ENCODE results near the gene CD177. TPM values are rescaled to one million over a fixed set of nuclear protein-coding genes. Genes with fewer than 3 reads are reported as not detected.
A peak's percentile ranks its signal among the peaks of the same experiment; 100 is the strongest.
"Not testable (repeated sequence)": the region's sequence is repeated elsewhere in the genome, so short reads cannot be mapped to it uniquely, and the experiment has no call there.

CD177 gene
- polyA plus RNA-seq, 6 donors from 2014 or later, result 0.28 TPM; not detected in 5

- DNase-seq, result no peak
- ATAC-seq (ENCODE audit: low read depth in 2 of 2), result no peak
- peaks cover 0 to 1% (median 0%) of the 10 kb centered on the region in 7 donors for H3K9me3 Mint-ChIP-seq
- H3K4me3 Mint-ChIP-seq, result no peak overlapping the region
- no peak overlapping the region for H3K27ac Mint-ChIP-seq
- peaks cover 0 to 16% (median 8%) of the 10 kb centered on the region in 3 donors for H3K27me3 Mint-ChIP-seq
- no peaks in the 10 kb centered on the region for H3K4me1 Mint-ChIP-seq
- H3K36me3 Mint-ChIP-seq, result no peaks in the 10 kb centered on the region
Observed at GRCh38 chr19:43372462-43372861, 19.0 kb downstream of the CD177 start.

DNA sequence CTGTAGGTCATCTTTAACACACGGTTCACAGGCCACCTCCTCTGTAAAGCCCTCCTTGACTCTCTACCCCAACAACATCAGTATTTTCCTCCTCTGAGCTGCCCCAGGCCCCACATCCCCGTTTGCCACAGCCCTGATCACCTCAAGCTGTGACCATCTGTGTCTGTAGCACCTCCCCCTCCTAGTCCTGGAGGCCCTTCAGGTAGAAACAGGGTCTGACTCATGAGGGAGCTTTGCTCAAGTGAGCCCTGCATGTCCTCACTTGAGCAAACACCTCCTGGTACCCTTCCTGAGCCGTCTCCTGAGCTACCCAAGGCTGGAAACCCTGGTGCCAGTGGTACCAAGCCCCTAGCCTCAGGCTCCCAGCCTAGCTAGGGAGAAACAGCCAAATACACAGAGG is 24.1 kb downstream of the CD177 start:
- DNase-seq; H3K4me1 Mint-ChIP-seq; ATAC-seq (ENCODE audit: low read depth in 2 of 2); H3K4me3 Mint-ChIP-seq; H3K36me3 Mint-ChIP-seq; H3K9me3 Mint-ChIP-seq; H3K27ac Mint-ChIP-seq: not testable (repeated sequence)
- H3K27me3 Mint-ChIP-seq, result peaks cover 0 to 12% (median 11%) of the 10 kb centered on the region in 3 donors

DNA sequence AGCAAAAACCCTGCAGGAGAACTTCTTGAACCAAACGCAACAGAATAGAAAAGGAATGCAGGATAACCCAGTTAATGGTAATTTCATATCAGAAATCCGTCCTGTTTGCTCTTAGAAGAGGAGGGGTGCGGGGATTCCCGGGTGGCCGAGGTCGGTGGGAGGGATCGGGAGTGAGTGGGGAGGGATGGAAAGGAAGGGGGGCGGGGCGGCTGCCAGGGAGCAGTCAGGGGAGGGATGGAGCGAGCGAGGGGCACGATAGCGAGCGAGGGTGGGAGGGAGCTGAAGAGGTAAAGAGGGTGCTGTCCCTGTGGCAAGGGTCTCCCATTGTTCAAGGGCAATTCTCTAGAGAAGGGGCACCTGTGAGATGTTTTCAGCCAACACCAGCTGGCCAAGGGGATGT is 26.5 kb downstream of the CD177 start:
- DNase-seq, result no peak
- peaks cover 0 to 12% (median 8%) of the 10 kb centered on the region in 3 donors for H3K27me3 Mint-ChIP-seq
- H3K4me3 Mint-ChIP-seq, result no peak overlapping the region

DNA sequence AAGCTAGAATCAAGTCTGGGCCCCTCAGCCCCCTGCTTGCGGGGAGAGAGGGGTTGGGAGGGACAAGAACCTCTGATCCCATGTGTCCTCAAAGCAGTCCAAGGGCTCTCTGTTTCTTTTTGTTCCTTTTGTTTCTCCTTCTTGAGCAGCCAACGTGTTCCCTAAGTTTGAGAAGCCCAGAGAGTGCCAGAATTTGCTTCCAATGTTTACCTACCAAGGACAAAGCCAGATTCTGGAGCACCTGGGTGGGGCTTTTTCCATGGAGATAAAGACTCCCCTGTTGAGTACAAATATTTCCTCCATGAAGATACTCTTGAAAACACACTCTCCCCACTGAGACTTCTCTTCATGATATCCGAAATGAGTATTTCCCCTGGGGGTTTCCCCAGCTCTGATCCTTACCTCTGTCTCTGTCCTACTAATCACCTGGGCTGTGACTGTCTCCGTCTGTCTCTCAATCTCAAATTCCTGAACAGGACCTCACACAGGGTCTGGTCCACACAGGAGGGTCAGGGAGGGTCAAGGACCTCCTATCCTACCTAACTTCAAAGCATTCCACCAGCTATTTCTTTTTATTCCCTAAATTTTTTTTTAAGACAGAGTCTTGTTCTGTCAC is 27.4 kb downstream of the CD177 start:
- H3K4me1 Mint-ChIP-seq, result peaks cover 0 to 6% (median 5%) of the 10 kb centered on the region in 3 donors

More for the DNA sequence above, 26.5 kb downstream of the CD177 start:
- ATAC-seq (ENCODE audit: low read depth in 2 of 2), result no peak
- no peaks in the 10 kb centered on the region for H3K36me3 Mint-ChIP-seq
- peaks cover 0 to 1% (median under 1%) of the 10 kb centered on the region in 3 donors for H3K4me1 Mint-ChIP-seq
- H3K27ac Mint-ChIP-seq, result no peak overlapping the region
- H3K9me3 Mint-ChIP-seq, result peaks cover 0 to under 1% (median 0%) of the 10 kb centered on the region in 7 donors

DNA sequence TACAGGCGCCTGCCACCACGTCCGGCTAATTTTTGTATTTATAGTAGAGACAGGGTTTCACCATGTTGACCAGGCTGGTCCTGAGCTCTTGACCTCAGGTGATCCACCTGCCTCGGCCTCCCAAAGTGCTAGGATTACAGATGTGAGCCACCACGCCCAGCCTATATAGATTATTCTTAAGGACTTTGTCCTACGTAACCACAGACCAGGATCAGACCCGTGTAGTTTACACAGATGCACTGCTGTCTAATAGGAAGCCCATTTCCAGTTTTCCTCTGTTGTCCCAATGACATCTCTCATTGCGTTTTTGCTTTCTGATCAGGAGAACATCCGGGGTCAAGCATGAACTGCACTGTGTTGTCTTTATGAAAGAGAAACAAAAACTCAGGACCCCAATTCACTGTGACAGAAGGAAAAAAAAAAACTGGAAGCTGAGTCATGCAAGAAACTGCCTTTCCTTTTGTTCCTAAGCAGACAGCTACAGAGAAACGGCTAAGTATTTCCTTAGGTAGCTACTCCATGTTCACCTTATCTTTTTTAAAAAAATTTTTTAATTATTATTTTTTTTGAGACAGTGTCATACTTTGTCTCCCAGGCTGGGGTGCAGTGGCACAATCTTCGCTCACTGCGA is 29.2 kb downstream of the CD177 start:
- not testable (repeated sequence) for DNase-seq; ATAC-seq (ENCODE audit: low read depth in 2 of 2); H3K4me3 Mint-ChIP-seq; H3K36me3 Mint-ChIP-seq; H3K27me3 Mint-ChIP-seq; H3K27ac Mint-ChIP-seq
- H3K9me3 Mint-ChIP-seq, result peaks cover 0 to 14% (median 10%) of the 10 kb centered on the region in 7 donors
- H3K4me1 Mint-ChIP-seq, result peaks cover 0 to 20% (median 10%) of the 10 kb centered on the region in 3 donors

More for the DNA sequence above, 27.4 kb downstream of the CD177 start:
- Mint-ChIP-seq H3K27me3 (peaks cover 0 to 12% (median 8%) of the 10 kb centered on the region in 3 donors), H3K27ac (no peak overlapping the region), H3K36me3 (no peaks in the 10 kb centered on the region), H3K4me3 (no peak overlapping the region), H3K9me3 (peaks cover 0 to 7% (median 2%) of the 10 kb centered on the region in 7 donors)
- ATAC-seq (ENCODE audit: low read depth in 2 of 2), result no peak
- DNase-seq, result no peak

GRCh38 chr19:43383254-43383653 is 29.8 kb downstream of the CD177 start:
- Mint-ChIP-seq H3K4me1 (peaks cover 0 to 23% (median 15%) of the 10 kb centered on the region in 3 donors), H3K9me3 (peaks cover 0 to 15% (median 10%) of the 10 kb centered on the region in 7 donors)
- DNase-seq; H3K36me3 Mint-ChIP-seq; ATAC-seq (ENCODE audit: low read depth in 2 of 2); H3K27me3 Mint-ChIP-seq; H3K27ac Mint-ChIP-seq; H3K4me3 Mint-ChIP-seq: not testable (repeated sequence)

DNA sequence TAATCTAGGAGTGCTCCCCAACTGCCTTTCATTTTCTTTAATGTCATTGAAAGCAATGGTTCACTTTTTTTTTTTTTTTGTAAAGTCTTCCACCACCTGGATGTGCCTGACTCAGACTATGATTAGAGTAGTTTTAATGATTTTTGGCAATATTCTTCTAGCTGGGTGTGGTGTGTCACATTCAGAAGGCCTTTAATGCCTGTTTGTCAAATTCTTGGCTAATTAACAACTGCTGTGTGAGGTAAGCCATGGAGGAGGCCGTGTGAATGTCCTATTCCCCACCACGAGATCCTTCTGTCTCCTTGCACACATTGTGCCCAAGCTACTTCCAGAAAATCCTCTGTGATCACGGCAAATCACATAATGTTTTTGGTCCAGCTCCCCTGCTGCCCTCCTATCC is 30.3 kb downstream of the CD177 start:
- not testable (repeated sequence) for H3K4me3 Mint-ChIP-seq; ATAC-seq (ENCODE audit: low read depth in 2 of 2); H3K27me3 Mint-ChIP-seq; H3K36me3 Mint-ChIP-seq; DNase-seq; H3K27ac Mint-ChIP-seq
- H3K4me1 Mint-ChIP-seq, result peaks cover 0 to 23% (median 15%) of the 10 kb centered on the region in 3 donors
- peaks cover 0 to 15% (median 10%) of the 10 kb centered on the region in 7 donors for H3K9me3 Mint-ChIP-seq

GRCh38 chr19:43390903-43391551 is 37.5 kb downstream of the CD177 start:
- H3K9me3 Mint-ChIP-seq; H3K36me3 Mint-ChIP-seq; DNase-seq; ATAC-seq (ENCODE audit: low read depth in 2 of 2): not testable (repeated sequence)
- Mint-ChIP-seq H3K27ac (peak overlapping the region in 1 of 6 donors; percentile 83), H3K4me1 (peaks cover 0 to 17% (median 10%) of the 10 kb centered on the region in 3 donors), H3K4me3 (peak overlapping the region in 1 of 8 donors; percentile 39), H3K27me3 (peaks cover 9 to 20% (median 19%) of the 10 kb centered on the region in 3 donors)

GRCh38 chr19:43391552-43391935 is 38.1 kb downstream of the CD177 start:
- not testable (repeated sequence) for H3K4me3 Mint-ChIP-seq; ATAC-seq (ENCODE audit: low read depth in 2 of 2); H3K9me3 Mint-ChIP-seq; DNase-seq; H3K36me3 Mint-ChIP-seq; H3K27ac Mint-ChIP-seq
- H3K4me1 Mint-ChIP-seq, result peaks cover 0 to 15% (median 10%) of the 10 kb centered on the region in 3 donors
- H3K27me3 Mint-ChIP-seq, result peaks cover 12 to 21% (median 19%) of the 10 kb centered on the region in 3 donors

DNA sequence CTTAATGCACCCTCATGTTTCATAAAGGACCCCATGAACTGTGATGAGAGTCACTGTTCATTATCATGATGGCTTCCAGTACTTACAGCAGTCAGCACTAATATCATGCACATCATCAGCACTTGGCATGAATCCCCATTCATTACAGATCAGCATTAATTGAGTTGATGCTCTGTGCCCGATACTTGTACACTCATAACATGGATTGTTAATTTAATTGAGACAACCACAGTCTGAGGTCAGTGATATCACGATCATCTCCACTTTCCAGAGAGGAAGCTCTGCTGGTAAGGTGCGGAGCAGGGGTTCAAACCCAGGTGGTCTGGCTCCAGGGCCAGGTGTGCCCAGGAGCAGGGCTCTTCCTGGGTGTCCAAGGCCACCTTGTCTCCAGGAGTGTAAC is 40.0 kb downstream of the CD177 start:
- ATAC-seq (ENCODE audit: low read depth in 2 of 2); H3K9me3 Mint-ChIP-seq; H3K36me3 Mint-ChIP-seq; H3K4me3 Mint-ChIP-seq; DNase-seq; H3K4me1 Mint-ChIP-seq; H3K27ac Mint-ChIP-seq: not testable (repeated sequence)
- peaks cover 17 to 27% (median 21%) of the 10 kb centered on the region in 3 donors for H3K27me3 Mint-ChIP-seq

DNA sequence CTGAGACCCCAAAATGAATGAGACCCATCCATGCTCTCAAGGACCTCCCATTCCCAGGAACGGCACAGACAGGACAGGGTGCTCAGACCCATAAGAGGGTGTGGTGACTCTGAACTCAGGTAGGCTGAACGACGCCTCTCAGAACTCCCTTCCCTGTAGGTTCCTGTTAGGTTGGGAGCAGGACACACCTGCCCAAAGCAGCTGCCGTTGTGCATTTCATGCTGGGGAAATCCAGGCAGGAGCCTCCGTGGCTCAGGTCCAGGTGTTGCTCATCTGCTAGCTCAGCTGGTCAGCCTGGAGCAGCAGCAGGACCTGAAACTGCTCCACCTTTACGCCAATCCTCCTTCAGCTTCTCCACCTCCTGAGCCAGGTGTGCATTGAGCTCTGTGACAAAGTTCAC is 42.1 kb downstream of the CD177 start:
- peaks cover 26 to 39% (median 35%) of the 10 kb centered on the region in 3 donors for H3K27me3 Mint-ChIP-seq
- H3K4me1 Mint-ChIP-seq, result no peaks in the 10 kb centered on the region
- no peak overlapping the region for H3K4me3 Mint-ChIP-seq
- peaks cover 0 to 2% (median 0%) of the 10 kb centered on the region in 7 donors for H3K9me3 Mint-ChIP-seq
- ATAC-seq (ENCODE audit: low read depth in 2 of 2) (no peak), DNase-seq (no peak)
- no peaks in the 10 kb centered on the region for H3K36me3 Mint-ChIP-seq
- no peak overlapping the region for H3K27ac Mint-ChIP-seq

DNA sequence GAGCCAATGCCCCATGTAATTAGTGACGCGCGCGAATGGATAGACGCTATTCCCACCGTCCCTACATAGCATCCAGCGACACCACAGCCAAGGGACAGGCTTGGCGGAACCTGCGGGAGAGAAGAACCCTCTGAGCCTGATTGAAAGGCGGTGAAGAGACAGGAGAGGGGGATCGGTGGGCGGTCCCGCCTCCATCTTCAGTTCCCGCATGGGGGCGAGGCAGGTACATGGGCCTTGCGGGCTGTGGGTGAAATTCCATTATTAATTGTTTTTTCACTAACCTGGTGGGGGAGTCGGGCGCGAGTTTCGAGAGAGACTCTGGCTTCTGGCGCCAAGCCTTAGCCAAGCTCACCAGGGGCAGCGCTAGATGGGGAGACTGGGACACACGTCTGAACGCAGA is 52.8 kb downstream of the CD177 start:
- no peak overlapping the region for H3K27ac Mint-ChIP-seq
- no peaks in the 10 kb centered on the region for H3K4me1 Mint-ChIP-seq
- no peaks in the 10 kb centered on the region for H3K36me3 Mint-ChIP-seq
- H3K27me3 Mint-ChIP-seq, result peaks cover 5 to 32% (median 17%) of the 10 kb centered on the region in 3 donors
- H3K9me3 Mint-ChIP-seq, result peaks cover 0 to 14% (median 7%) of the 10 kb centered on the region in 7 donors
- DNase-seq (no peak), ATAC-seq (ENCODE audit: low read depth in 2 of 2) (no peak)
- no peak overlapping the region for H3K4me3 Mint-ChIP-seq

- DNase-seq, result no peak
- H3K4me1 Mint-ChIP-seq, result no peaks in the 10 kb centered on the region
- H3K9me3 Mint-ChIP-seq, result peaks cover 0 to 14% (median 7%) of the 10 kb centered on the region in 7 donors
- peaks cover 0 to 31% (median 17%) of the 10 kb centered on the region in 3 donors for H3K27me3 Mint-ChIP-seq
- H3K4me3 Mint-ChIP-seq, result no peak overlapping the region
- H3K27ac Mint-ChIP-seq, result no peak overlapping the region
- no peak for ATAC-seq (ENCODE audit: low read depth in 2 of 2)
- no peaks in the 10 kb centered on the region for H3K36me3 Mint-ChIP-seq
Observed at GRCh38 chr19:43407416-43408005, 54.0 kb downstream of the CD177 start.
